OCI-LY3 (cell line): ENCODE measurements around the gene COQ9.

Experiments used
- EZH2phosphoT487 ChIP-seq: fragments of 200-600 bp; shearing (Covaris generic); IDR thresholded peaks from 2 replicates; pipeline ENCODE4 v1.6.1; 2018; ENCODE audit warnings: antibody characterized with exemption, mixed run types, low read depth
- TF ChIP-seq, protein P1 (sequence below): fragments of 200-600, 300-600 bp; sonication (generic); IDR thresholded peaks from 2 replicates; pipeline ENCODE4 v1.5.1; 2014; ENCODE audit warnings: antibody characterized with exemption, low read length, low read depth

DNA sequence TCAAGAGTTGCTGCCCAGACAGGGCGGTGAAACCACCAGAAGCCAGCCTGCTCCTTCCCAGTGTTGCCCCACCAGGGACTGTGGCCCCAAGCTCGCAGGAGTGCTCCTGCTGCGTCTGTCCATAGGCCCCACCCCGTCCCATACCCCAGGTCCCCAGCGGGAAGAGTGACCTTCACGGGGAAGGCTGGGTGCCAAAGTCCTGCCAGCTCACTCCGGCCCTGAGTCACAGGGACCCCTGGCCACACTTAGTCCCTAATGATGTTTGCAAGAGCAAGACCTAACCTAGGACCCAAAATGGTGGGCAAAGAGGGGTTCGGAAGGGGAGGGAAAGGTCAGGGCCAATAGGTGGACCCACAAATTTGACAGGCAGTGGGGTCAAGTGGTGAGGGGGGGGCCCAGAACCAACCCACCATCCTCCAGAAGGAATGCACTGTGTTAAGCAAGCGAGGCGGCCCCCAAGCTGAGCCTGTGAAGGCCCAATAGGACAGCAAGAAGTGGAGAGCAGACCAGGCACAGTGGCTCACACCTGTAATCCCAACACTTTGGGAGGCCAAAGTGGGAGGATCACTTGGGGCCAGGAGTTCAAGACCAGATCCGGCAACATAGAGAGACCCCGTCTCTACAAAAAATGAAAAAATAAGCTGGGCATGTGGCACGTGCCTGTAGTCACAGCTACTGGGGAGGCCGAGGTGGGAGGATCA, 35.7 kb downstream of the COQ9 start:
- TF ChIP-seq, protein P1, sequence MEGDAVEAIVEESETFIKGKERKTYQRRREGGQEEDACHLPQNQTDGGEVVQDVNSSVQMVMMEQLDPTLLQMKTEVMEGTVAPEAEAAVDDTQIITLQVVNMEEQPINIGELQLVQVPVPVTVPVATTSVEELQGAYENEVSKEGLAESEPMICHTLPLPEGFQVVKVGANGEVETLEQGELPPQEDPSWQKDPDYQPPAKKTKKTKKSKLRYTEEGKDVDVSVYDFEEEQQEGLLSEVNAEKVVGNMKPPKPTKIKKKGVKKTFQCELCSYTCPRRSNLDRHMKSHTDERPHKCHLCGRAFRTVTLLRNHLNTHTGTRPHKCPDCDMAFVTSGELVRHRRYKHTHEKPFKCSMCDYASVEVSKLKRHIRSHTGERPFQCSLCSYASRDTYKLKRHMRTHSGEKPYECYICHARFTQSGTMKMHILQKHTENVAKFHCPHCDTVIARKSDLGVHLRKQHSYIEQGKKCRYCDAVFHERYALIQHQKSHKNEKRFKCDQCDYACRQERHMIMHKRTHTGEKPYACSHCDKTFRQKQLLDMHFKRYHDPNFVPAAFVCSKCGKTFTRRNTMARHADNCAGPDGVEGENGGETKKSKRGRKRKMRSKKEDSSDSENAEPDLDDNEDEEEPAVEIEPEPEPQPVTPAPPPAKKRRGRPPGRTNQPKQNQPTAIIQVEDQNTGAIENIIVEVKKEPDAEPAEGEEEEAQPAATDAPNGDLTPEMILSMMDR = no peak
- TF ChIP-seq EZH2phosphoT487 = no peak
